HG03159 (cell line): Measurements from ENCODE around the gene QRFP.

ENCODE experiments used
- ATAC-seq: cut with Tn5 transposase; IDR thresholded peaks from one replicate; pipeline ENCODE4 v1.9.1; 2021; ENCODE audit warnings: mild to moderate bottlenecking, moderate library complexity; ENCODE audit not compliant: unreplicated experiment

QRFP gene

GRCh38 chr9:130896233-130897014, at the start of gene QRFP:
TSS of gene QRFP (minus strand) at chr9:130896812. CDS start at chr9:130893838, 2,974 bp downstream.
- ATAC-seq, result no peak

GRCh38 chr9:130945173-130945572, 48.6 kb upstream of the QRFP start:
- no peak for ATAC-seq

GRCh38 chr9:130944510-130945058, 48.0 kb upstream of the QRFP start:
- no peak for ATAC-seq

- no peak for ATAC-seq
Observed at GRCh38 chr9:130943777-130944176, 47.2 kb upstream of the QRFP start.

DNA sequence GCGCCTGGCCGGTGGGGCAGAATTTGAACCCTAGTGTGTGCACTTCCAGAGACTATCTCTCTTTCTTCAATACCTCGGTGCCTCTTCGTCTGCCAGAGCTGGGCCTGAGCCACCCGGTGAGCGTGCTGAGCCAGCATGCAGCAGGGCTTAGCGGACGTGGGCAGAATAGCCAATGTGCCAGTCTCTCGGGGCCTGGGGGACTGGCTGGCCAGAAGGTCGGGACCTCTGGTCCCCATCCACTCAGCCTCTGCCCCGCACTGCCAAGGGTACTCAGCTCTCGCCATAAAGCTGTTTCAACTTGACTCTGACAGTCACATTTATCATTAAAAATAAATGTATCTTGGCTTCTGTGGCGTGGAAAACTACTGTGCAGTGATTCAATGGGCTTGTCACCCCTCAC, 46.6 kb upstream of the QRFP start:
- ATAC-seq, result no peak

- ATAC-seq, result no peak
Observed at GRCh38 chr9:130942679-130943078, 46.1 kb upstream of the QRFP start.

GRCh38 chr9:130942084-130942483, 45.5 kb upstream of the QRFP start:
- ATAC-seq, result no peak

- ATAC-seq, result peak; percentile 67
Observed at GRCh38 chr9:130940693-130941576, 44.3 kb upstream of the QRFP start.

- ATAC-seq, result no peak
Observed at GRCh38 chr9:130940027-130940549, 43.5 kb upstream of the QRFP start.

GRCh38 chr9:130939405-130940026, 42.9 kb upstream of the QRFP start:
- no peak for ATAC-seq

GRCh38 chr9:130938652-130939404, 42.2 kb upstream of the QRFP start, which contains the start of gene FIBCD1:
TSS of gene FIBCD1 (minus strand) at chr9:130939247. CDS start at chr9:130938607, 640 bp downstream.
- no peak for ATAC-seq

DNA sequence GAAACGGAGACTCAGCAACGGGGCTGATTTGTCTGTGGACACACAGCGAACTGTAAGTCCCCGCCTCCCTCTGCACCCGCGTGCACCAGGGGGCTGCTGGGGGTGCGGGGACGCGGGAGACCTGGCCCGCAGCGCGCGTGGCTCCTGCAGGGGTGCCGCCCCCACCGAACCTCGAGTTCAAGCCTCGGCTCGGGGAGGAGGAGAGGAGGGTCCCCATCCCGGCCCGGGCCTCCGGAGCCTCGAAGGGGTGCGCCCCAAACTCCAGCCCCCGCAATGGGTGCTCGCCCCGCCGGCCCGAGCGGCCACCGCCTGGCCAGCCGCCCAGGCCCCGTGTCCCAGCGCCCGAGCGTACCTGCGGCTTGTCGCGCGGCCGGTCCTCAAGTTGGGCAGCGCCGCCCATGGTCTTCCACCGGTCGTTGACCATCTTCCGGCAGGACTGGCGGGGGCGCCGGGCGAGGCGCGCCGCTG, 41.6 kb upstream of the QRFP start:
- ATAC-seq, result no peak

DNA sequence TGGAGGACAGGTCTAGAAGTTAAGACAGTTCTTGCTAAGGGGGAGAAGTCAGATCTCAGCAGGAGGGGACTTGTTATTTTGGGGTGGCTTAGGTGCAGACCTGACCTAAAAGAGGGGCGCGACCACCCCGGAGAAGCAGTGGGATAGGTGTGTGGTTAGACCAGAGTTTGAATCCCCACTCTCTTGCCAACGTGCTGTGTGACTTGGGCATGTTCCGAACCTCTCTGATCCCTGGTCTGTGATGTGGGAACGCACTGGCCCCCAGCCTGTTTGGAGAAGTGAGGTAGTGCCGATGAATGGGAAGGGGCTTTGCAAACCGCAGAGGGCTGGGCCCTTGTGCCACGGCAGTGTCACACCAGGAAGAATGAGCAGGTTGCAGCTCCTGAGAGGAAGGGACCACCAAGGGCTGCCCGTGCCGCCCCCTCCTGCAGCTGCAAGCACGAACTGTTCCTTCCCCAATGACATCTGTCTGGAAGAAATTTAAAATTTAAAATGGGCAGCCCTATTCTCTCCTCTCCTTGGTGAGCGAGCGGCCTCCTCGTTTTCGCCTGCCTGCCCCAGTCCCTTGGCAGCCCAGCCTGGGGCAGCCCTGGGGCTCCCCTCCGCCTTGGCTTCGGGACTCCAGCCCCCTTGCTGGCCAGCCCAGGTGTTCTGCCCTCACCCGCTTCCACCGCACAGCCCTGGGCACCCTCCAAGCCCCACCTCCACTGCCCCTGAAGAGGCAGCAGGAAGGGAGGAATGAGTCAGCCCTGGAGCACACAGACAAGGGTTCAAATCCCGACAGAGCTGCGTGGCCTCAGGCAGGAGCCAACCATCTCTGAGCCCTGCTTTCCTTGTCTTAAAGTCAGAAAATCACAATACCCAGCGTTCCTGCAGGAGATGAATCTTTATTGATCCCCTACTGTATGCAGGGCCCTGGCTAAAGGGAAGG, 40.8 kb upstream of the QRFP start:
- ATAC-seq, result no peak

DNA sequence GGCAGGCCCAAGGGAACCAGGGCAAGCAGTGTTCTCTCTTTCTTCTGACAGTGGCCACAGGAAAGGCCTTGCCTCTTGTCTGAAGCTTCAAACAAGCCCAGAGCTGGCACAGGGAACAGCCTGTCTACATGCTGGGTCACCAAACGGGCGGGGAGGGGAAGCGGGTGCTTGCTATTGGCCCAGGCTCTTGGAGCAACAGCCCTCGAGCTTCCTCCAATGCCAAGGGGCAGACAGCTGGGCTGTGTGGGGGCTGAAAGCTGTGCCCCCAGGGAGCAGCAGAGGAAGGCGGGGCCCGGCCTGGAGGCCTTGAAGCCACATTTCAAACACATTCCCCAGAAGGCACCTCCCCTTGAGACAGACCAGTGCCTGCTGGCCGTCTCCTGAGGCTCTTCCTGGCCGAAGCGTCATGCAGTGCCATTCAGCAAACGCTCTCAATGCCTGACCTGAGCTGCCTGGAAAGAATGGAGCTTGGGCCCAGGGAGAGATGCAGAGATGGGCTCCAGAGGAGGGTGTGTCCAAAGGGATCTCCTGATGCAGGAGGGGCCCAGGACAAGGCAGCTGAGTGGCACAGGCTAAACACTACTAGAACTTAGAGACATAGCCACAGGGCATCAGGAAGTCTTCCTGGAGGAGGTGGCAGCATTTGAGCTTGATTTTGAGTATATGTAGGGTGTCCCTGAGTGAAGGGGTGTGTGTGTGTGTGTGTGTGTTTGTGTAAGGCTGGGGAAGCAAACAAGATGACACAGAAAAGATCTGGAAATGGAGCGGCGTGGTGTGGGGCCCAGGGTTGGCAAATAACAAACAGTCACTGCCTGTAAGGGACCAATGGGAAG, 39.9 kb upstream of the QRFP start:
- no peak for ATAC-seq

- ATAC-seq, result no peak
Observed at GRCh38 chr9:130935648-130936271, 39.1 kb upstream of the QRFP start.

DNA sequence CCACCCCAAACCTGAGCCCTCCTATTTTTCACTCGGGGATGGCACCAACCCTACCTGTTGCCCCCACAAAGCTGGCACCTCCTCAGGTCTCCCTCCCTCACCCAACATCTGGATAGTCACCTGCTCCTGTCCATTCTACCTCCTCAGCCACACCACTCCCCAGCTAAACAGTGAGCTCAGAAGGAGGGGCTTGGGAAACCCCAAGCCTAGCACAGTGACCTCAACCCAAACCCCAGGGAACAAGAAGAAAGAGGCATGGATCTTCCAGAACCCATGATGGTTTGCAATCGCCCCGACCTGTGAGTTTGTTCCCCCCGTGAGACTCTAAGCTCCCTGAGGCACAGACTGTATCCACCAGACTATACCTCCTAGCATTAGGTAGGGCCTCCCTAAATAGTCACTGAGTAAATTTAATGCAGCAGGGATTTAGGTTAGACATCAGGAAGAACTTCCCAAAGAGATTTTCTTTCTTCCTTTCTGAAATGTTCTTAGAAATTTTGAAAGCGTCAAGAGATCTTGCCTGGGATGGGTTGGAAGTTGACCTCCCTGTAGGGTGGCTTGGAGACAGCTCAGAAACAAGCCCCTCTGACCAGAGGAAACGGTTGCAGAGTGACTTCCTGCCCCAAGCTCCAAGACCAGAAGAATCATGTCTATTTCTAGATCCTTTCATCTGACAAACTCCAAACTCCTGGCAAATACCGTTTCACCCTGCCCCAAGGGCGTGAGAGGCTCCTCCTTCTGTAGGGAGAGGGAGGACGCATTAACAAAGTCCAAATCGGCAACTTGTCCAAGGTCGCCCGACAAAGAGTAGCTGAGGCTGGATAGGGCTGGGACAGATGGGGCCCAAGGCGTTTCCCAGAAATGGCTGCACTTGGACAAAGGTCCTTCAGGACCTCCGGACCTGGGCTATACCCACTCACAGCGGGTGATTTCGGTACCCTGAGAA, 38.4 kb upstream of the QRFP start:
- no peak for ATAC-seq
